SK-N-SH (cell line): ENCODE data around the gene SRD5A2. TPM values are rescaled to one million over a fixed set of nuclear protein-coding genes. Genes with fewer than 3 reads are reported as not detected.

Experiments used
- CTCF ChIA-PET: fragments of 300-600, 350-600 bp; formaldehyde crosslinking; extraction: SDS; loops from one replicate; lab custom pipeline; 2021; lab: Yijun Ruan, JAX
- POLR2A ChIA-PET: fragments of 350-600 bp; sonication (Branson Sonifier 250); formaldehyde crosslinking; extraction: SDS; loops from one replicate; lab custom pipeline; 2020; ENCODE audit warnings: antibody characterized with exemption, inconsistent platforms; lab: Yijun Ruan, JAX
- DNase-seq: peaks from one replicate; pipeline ENCODE4 v3.0.0; 2012
- H2AFZ ChIP-seq: fragments of 200-600 bp; sonication (generic); 2 replicates; pipeline ENCODE4 v1.8.1; 2016; ENCODE audit warnings: antibody characterized with exemption, mild to moderate bottlenecking, low read depth
- H3F3A ChIP-seq: fragments of 200-600 bp; sonication (generic); replicated peaks from 2 replicates; pipeline ENCODE3; 2016; ENCODE audit warnings: antibody characterized with exemption, mild to moderate bottlenecking; ENCODE audit not compliant: insufficient read depth
- H3K27ac ChIP-seq, 2 experiments: fragments of 200-500 bp in 1 of 2; fragments of 200-600 bp in 1 of 2; sonication (Bioruptor generic) in 1 of 2; sonication (generic), shearing (Covaris generic) in 1 of 2; 2 replicates each; pipeline versions ENCODE4 v1.5.1 to v1.6.1; 2014 to 2016; ENCODE audit warnings: low read depth in 2 of 2, inconsistent platforms in 1 of 2, low read length in 1 of 2, mild to moderate bottlenecking in 1 of 2, mixed read lengths in 1 of 2
- H3K27me3 ChIP-seq: fragments of 200-600 bp; sonication (generic), shearing (Covaris generic); 2 replicates; pipeline ENCODE4 v1.6.1; 2016; ENCODE audit warnings: mixed run types; ENCODE audit not compliant: insufficient read depth
- H3K36me3 ChIP-seq, 2 experiments: fragments of 200-500 bp in 1 of 2; fragments of 200-600 bp in 1 of 2; sonication (Bioruptor generic) in 1 of 2; sonication (generic) in 1 of 2; replicated peaks in 1 of 2; 2 replicates each; pipeline versions ENCODE3 to v1.5.1; 2014 to 2016; ENCODE audit warnings: low read length in 1 of 2, mild to moderate bottlenecking in 1 of 2; ENCODE audit not compliant: insufficient read depth in 2 of 2, control insufficient read depth in 1 of 2
- H3K4me1 ChIP-seq, 2 experiments: fragments of 200-500 bp in 1 of 2; fragments of 200-600 bp in 1 of 2; sonication (Bioruptor generic) in 1 of 2; sonication (generic), shearing (Covaris generic) in 1 of 2; 2 replicates each; pipeline versions ENCODE4 v1.5.1 to v1.6.1; 2014 to 2016; ENCODE audit warnings: low read depth in 1 of 2, low read length in 1 of 2, mixed run types in 1 of 2; ENCODE audit not compliant: insufficient read depth in 2 of 2, control insufficient read depth in 1 of 2
- H3K4me2 ChIP-seq: fragments of 200-600 bp; sonication (generic), shearing (Covaris generic); 2 replicates; pipeline ENCODE4 v1.6.1; 2017; ENCODE audit warnings: mixed run types
- H3K4me3 ChIP-seq, 2 experiments: fragments of 200-500 bp in 1 of 2; fragments of 200-600 bp in 1 of 2; sonication (Bioruptor generic) in 1 of 2; sonication (generic), shearing (Covaris generic) in 1 of 2; 2 replicates each; pipeline versions ENCODE4 v1.5.1 to v1.8.1; 2014 to 2016; ENCODE audit warnings: low read depth in 2 of 2, inconsistent platforms in 1 of 2, low read length in 1 of 2, mild to moderate bottlenecking in 1 of 2, mixed read lengths in 1 of 2, moderate library complexity in 1 of 2
- H3K79me2 ChIP-seq: fragments of 200-600 bp; sonication (generic); 2 replicates; pipeline ENCODE4 v1.8.1; 2017; ENCODE audit warnings: mild to moderate bottlenecking; ENCODE audit not compliant: insufficient read depth
- H3K9ac ChIP-seq: fragments of 200-600 bp; sonication (generic); 2 replicates; pipeline ENCODE4 v1.6.1; 2017; ENCODE audit warnings: mixed run types
- H3K9me2 ChIP-seq: fragments of 200-600 bp; sonication (generic); 2 replicates; pipeline ENCODE4 v1.6.1; 2017; ENCODE audit warnings: mixed run types
- H3K9me3 ChIP-seq: fragments of 200-600 bp; sonication (generic); 2 replicates; pipeline ENCODE4 v1.6.1; 2017; ENCODE audit warnings: mixed run types, mild to moderate bottlenecking, moderate library complexity
- H4K20me1 ChIP-seq: fragments of 200-600 bp; sonication (generic); 2 replicates; pipeline ENCODE4 v1.6.1; 2017; ENCODE audit warnings: mild to moderate bottlenecking, mixed run types; ENCODE audit not compliant: insufficient read depth
- ELF1 ChIP-seq: IDR thresholded peaks from 2 replicates; pipeline ENCODE4 v1.4.0; 2012
- EZH2phosphoT487 ChIP-seq: fragments of 200-600 bp; sonication (generic); IDR thresholded peaks from 2 replicates; pipeline ENCODE4 v1.6.1; 2017; ENCODE audit warnings: low read depth, mixed run types, mild to moderate bottlenecking, antibody characterized with exemption, moderate library complexity, borderline replicate concordance
- FOSL2 ChIP-seq: IDR thresholded peaks from 2 replicates; pipeline ENCODE4 v1.4.0; 2012; ENCODE audit warnings: low read depth, mild to moderate bottlenecking, moderate library complexity, borderline replicate concordance
- GATA2 ChIP-seq: sonication (generic); formaldehyde crosslinking; IDR thresholded peaks from 2 replicates; pipeline ENCODE4 v1.5.0; 2020; ENCODE audit warnings: mild to moderate bottlenecking, missing genetic modification reagents
- IRF3 ChIP-seq: fragments of 150-350 bp; IDR thresholded peaks from 2 replicates; pipeline ENCODE4 v1.6.1; 2016; ENCODE audit warnings: mild to moderate bottlenecking, low read depth, low read length
- JUND ChIP-seq: IDR thresholded peaks from 2 replicates; pipeline ENCODE4 v1.4.0; 2012
- MAX ChIP-seq: IDR thresholded peaks from 2 replicates; pipeline ENCODE4 v1.4.0; 2012; ENCODE audit warnings: low read depth
- MXI1 ChIP-seq: IDR thresholded peaks from 2 replicates; pipeline ENCODE4 v1.6.1; 2012; ENCODE audit warnings: mild to moderate bottlenecking, low read depth, low read length, improper control_type of control experiment
- NFIC ChIP-seq: IDR thresholded peaks from 2 replicates; pipeline ENCODE4 v1.4.0; 2012; ENCODE audit warnings: borderline replicate concordance
- NRF1 ChIP-seq: IDR thresholded peaks from 2 replicates; pipeline ENCODE4 v1.6.1; 2012; ENCODE audit warnings: low read depth, mild to moderate bottlenecking, low read length
- PBX3 ChIP-seq: IDR thresholded peaks from 2 replicates; pipeline ENCODE4; 2012
- RAD21 ChIP-seq: IDR thresholded peaks from 2 replicates; pipeline ENCODE4 v1.6.1; 2012; ENCODE audit warnings: mild to moderate bottlenecking, low read length
- RXRA ChIP-seq: IDR thresholded peaks from 2 replicates; pipeline ENCODE4 v1.4.0; 2012; ENCODE audit warnings: low read depth, mild to moderate bottlenecking, borderline replicate concordance
- SIN3A ChIP-seq: IDR thresholded peaks from 2 replicates; pipeline ENCODE4 v1.6.1; 2012; ENCODE audit warnings: low read depth, mild to moderate bottlenecking, low read length, moderate library complexity, borderline replicate concordance
- SMC3 ChIP-seq: IDR thresholded peaks from 2 replicates; pipeline ENCODE4 v1.6.1; 2012; ENCODE audit warnings: low read depth, low read length, improper control_type of control experiment
- TCF12 ChIP-seq: IDR thresholded peaks from 2 replicates; pipeline ENCODE4 v1.4.0; 2012
- USF1 ChIP-seq: IDR thresholded peaks from 2 replicates; pipeline ENCODE4 v1.4.0; 2012; ENCODE audit warnings: low read depth, borderline replicate concordance
- ZBTB33 ChIP-seq: IDR thresholded peaks from 2 replicates; pipeline ENCODE4 v1.4.0; 2012; ENCODE audit warnings: low read depth, borderline replicate concordance
- WGBS: methylation state at CpG from one replicate; pipeline ENCODE4 v1.1.6; 2017; ENCODE audit warnings: low lambda C conversion rate; 5-methylcytosine and 5-hydroxymethylcytosine counted together
- polyA plus RNA-seq, 3 experiments: library from polyadenylated mRNA; depleted of rRNA; stranded (reverse); fragments of >200 nt; gene quantifications; 2 replicates each; pipeline ENCODE4 v1.2.3, GENCODE V29; 2012

SRD5A2 gene
- polyA plus RNA-seq, 1 of the 3 experiments (the other 2 are of a cell fraction), result not detected

GRCh38 chr2:31606509-31606908, 25.8 kb upstream of the SRD5A2 start:
- POLR2A ChIA-PET, result no interaction called here
- Histone ChIP-seq H3F3A (no peaks in the 10 kb centered on the region), H3K9me2 (no peaks in the 10 kb centered on the region), H2AFZ (no peak overlapping the region), H3K9ac (no peak overlapping the region), H3K27me3 (no peaks in the 10 kb centered on the region), H3K4me3 (no peak overlapping the region), H4K20me1 (no peaks in the 10 kb centered on the region), H3K27ac (no peak overlapping the region), H3K79me2 (no peaks in the 10 kb centered on the region), H3K4me1 (no peaks in the 10 kb centered on the region), H3K9me3 (no peaks in the 10 kb centered on the region), H3K4me2 (no peak overlapping the region), H3K36me3 (no peaks in the 10 kb centered on the region)
- TF ChIP-seq RXRA (no peak), TCF12 (no peak), EZH2phosphoT487 (no peak), GATA2 (CRISPR knock-in tag) (no peak), JUND (no peak), FOSL2 (no peak), ZBTB33 (no peak), SMC3 (no peak), PBX3 (no peak), RAD21 (no peak), SIN3A (no peak), MXI1 (no peak), MAX (no peak), USF1 (no peak), NRF1 (no peak), NFIC (no peak), ELF1 (no peak), IRF3 (no peak)
- no peak for DNase-seq
- 2% methylated on average over 3 of the region's 3 CpGs for WGBS
- CTCF ChIA-PET, result no interaction called here
